DOHH2 (cell line): ENCODE data around the gene CDKN2C.

Source experiments
- CTCF ChIP-seq: fragments of 200-600 bp; sonication (generic); IDR thresholded peaks from one replicate; pipeline ENCODE4 v1.5.1; 2014; ENCODE audit warnings: antibody characterized with exemption, mild to moderate bottlenecking, low read depth, low read length; ENCODE audit not compliant: poor library complexity, severe bottlenecking
- EZH2phosphoT487 ChIP-seq: fragments of 200-600 bp; sonication (generic); IDR thresholded peaks from 2 replicates; pipeline ENCODE4 v1.6.1; 2017; ENCODE audit warnings: borderline replicate concordance, mild to moderate bottlenecking, antibody characterized with exemption, low read length, moderate library complexity, mixed read lengths

GRCh38 chr1:50985094-50985493, 15.0 kb downstream of the CDKN2C start:
- TF ChIP-seq CTCF (no peak), EZH2phosphoT487 (no peak)
